GM11168 (cell line): ENCODE data around the gene SIRPA.

Experiments
- in situ Hi-C: fragments of 300-500 bp; cut with MboI; formaldehyde crosslinking; loops from one replicate; pipeline ENCODE4 v1.12.0; 2022; ENCODE audit warnings: low sequenced_read_pairs; ENCODE audit not compliant: unreplicated experiment

SIRPA gene

DNA sequence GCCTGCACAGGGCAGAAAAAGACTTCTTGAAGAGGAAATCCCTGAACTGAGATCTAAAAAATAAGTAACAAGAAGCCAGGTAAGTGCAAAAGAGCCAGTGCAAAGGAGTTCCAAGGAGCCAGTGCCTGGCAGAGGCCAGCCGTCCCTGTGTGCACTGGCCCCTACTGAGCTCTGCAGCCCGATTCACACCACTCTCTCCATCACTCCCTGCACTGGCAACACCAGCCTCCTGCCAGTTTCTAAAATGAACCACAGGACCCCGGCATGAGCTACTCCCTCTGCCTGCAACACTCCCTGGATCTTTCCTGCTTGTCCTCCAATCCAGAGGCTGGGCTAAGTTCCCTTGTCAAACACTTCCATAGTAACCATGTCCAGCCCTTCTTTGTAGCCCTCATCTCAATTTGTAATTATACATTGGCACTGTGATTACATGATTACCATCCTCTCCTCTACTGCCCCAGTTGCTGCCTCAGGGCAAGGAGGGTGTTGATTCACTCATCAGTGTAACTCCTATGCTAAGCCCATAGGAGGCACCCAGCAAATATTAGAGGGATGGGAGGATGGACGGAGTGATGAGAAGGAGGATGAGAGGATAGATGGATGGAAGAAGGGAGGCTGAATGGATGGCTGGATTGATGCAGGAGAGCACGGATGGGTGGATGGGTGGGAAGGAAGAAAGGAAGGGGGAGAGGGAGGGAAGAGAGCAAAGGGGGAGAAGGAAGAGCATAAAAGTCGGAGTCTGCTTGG, 49.3 kb downstream of the SIRPA start:
- in situ Hi-C loops = no loop called here

DNA sequence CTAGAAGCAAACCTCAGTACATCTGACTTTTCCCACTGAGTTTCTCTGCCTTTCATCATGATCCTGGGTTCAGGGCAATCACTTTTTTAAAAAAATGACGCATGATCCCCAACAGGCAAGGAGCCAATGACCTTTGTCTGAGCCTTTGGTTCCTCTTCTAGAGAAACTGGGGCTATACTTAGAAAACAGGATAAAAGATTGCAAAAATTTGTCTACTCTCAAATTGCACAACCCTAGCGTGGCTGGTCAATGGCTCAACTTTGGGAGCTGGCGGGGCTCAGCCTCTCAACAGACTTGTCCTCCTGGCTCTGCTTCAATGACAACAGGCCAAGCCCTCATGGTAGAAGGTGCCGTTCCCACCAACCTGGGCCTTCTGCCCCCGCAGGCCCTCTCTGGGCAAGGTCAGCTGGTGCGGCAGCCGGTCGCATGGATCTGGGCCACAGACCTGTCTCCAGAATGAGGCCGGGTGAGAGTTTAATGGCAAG, 50.0 kb downstream of the SIRPA start:
- in situ Hi-C loops = no loop called here

DNA sequence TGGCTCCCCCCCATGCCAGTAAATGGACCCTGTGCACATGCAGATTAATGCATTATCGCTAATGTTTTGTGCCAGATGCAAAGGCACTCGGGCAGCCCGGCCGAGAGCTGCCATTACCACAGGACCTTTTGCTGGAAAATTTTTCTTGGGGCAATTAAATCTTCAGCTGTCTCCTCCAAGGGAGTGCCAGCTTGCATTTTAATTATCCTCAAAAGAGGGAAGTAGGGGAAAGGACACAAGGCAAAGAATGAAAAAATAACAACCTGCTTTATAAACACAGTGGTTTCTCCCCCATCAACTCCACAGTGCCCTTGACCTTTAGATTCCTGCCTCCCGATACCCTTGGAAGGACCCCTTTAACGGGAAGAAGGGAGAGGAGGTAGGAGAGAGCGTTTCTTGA, 50.5 kb downstream of the SIRPA start:
- in situ Hi-C loops = no loop called here

DNA sequence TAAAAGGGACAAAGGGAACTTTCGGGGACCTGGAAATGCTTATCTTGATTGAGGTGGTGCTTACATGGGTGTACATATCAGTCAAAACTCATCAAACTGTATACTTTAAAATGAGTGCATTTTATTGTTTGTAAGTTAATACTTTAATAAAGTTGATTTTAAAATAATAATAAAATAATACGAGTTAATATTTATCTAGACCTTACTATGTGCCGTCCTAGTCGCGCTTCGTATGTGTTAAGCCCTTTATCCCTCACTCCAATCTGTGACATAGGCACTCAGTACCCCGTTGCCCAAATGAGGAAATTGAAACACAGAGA, 51.2 kb downstream of the SIRPA start:
- in situ Hi-C loops = no loop called here

DNA sequence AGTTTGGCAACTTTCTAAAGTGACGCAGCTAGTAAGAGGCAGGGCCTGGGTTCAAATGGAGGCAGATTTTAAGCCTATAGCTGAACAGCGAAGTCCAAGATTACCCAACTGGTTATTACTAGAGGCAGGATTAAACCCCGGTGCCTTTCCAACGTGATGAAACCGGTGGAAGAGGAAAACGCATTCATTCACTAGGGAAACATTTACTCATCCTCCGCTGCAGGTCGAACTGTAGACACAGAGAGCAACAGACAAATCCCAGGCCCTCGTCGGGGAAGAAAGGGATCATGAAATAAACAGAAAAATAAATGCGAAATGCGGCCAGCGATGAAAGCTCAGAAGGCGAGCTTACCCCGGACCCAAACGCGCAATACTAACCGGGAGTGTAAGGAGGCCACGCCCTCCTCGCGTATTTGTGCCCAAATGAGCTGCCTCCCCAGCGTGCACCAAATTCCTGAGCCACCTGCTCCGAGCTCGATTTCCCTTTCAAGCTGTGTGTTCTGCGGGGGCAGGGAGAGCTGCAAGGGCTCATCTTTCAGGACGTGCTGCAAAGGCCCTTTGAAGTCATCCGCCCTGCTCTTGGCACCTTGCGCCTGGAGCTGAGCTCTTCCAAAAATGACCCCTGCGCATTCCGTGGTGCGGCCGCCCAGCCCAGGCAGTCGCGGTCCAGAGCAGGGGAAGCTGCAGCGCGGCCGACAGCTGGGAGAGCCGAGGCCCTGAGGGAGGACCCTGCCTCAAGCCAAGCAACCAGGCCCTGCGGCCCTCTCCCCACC, 51.7 kb downstream of the SIRPA start:
- in situ Hi-C loops = no loop called here

DNA sequence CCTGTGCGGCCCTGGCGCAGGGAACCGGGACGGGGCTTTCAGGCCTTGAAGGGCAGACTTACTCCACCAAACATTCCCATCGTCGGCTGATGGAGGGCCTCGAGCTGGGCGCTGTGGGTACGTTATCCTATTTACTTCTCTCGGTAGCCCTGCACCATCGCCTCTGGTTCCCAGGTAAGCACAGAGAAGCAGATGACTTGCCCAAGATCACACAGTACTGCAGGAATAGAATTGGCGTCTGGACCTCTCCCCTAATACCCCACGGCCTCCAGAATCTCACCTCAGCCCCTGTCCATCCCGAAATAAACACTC, 52.3 kb downstream of the SIRPA start:
- in situ Hi-C loops = no loop called here

DNA sequence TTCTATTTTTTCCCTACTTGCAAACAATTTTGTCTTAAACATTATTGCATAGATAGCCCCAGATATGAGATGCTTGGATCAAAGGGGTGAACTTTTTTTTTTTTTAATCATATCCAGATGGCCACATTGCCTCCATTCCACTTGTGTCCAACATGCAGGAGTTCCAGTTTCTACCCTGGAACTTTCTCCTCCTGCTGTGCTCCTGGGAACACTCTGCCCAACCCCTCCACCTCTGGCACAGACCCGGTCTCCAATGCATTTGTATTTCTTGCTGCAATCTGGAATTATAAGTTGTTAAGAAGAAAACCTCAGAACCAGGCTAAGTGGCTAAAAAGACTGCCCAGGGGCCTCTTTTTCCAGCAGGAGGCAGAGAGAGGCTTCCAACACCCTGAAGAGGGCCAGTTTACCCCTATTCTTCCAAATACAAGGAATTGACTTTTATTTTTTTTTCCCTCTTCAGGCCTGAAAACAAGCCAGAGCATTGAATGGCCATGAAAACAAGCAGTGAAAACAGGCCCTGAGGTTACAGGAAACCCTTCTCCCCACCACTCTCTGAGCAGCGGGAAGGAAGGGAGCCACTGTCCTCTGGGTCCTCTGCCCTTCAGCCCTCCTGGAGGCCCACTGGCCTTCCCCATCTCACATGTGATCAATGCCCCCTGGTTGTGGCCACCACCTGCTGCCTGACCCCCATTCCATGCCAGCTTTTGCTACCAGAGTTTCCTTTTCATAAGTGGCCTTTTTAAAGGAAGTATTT, 54.3 kb downstream of the SIRPA start:
- in situ Hi-C loops = no loop called here

DNA sequence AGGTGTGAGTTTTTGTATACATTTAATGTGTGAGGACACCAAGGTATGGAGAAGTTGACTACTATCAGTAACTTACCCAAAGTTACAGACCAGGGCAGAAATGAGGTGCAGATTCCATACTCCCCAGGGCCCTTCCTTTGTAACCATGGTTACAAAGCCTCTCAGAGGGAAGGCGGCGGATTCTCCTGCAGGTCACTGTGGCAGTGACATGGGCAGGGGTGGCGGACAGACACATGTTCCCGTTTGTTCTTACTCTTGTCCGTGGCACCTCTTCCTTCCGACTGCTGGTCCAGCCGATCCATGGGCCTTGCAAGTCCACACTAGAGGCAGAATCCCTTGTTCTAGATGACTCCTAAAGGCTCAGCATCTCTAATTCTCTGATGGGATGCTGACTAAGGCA, 55.6 kb downstream of the SIRPA start:
- in situ Hi-C loops = no loop called here

DNA sequence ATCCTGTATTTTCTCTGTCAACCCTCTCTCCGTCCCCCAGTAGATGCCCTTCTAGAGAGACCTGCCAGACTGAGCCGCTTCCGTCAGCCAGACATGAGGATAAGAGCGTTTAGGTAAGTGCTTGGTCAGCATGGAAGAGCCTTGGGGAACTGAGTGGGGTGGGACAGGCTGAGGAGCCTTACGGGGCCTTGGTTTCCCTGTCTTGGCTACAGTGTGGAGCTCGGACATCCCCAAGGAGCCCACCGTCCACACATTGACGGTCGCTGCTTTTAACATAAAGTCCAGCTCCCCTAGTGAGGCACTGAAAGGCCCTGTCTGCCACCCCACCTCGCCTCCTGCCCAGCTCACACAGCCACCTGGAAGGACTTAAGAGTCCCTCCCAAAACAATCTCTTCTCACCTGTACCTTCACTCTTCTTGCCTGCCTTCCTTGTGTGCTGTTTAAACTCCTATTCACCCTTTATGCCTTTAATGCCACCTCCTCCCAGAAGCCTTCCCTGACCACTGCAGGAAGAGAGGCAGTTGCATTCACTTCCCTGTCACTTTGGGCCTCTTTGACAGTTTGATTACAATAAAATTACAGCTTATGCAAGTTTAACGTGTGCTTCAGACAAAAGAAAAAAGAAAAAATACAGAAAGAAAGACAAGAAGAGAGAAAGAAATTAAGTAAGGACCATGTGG, 56.4 kb downstream of the SIRPA start:
- in situ Hi-C loops = no loop called here

DNA sequence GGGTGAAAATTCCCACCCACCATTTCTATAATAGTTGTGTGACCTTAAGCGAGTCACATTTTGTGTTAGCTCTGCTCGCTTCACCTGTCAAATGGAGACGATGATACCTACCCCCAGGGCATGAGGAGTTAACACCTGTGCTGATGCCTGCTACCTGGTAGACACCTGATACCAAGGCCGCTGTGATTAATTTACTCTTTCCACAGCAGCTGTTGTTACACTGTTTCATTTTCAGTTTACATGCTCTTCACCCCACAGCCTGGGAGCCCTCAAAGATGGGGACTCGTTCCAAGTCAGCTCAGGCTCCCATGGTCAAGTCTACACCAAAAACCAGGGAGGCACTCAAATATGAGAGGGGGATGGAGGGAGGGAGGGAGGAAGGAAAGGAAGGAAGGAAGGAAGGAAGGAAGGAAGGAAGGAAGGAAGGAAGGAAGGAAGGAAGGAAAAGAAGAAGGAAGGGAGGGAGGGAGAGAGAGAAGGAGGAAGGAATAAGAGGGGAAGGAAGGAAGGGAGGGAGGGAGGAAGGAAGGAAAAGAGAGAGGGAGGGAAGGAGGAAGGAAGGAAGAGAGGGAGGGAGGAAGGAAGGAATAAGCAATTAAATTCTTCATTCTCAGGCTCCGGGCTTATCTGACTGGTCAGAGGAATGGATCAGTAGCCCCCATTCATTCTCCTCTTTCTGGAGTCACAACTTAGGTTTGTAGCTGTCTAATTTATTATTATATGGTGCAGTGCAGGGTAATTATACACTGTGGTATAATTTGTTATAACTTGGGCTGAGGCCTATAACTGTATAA, 57.7 kb downstream of the SIRPA start:
- in situ Hi-C loops = no loop called here

DNA sequence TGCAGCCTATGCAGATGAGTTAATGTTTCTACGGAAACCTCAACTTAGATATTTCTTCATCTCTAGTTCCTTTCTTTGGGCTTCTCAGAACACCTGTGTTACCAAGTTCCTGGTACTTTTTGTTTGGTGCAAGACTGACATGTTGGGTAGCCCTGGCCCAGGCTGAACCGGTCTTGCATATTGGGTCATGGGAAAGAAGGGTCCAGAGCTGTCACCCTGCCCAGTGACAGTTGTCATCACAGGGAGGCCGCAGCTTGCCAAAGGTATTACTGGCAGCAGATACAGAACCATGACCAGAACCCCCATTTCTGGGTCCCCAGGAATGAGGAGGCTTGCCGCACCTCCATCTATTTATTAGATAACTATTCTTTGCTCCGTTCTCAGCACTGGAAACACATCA, 58.4 kb downstream of the SIRPA start:
- in situ Hi-C loops = no loop called here

DNA sequence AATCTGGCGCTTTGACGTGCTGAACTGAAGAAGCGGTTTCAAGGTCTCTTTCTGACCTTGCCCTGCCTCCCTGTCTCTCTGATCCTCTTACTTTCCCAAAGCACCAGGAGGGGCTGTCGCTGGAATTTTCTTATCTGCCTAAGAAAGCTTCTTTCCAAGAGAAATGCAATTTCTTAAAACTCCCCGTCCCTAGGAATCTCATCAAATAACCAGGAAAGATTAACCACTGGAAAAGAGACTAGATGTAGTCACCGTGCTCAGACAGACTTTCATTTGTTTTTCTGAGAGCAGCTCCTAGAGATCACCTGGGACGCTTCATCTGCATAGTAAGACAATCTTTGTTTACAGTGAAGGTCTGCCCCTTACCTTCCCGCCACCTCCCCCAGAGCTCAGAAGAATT, 60.0 kb downstream of the SIRPA start:
- in situ Hi-C loops = no loop called here

DNA sequence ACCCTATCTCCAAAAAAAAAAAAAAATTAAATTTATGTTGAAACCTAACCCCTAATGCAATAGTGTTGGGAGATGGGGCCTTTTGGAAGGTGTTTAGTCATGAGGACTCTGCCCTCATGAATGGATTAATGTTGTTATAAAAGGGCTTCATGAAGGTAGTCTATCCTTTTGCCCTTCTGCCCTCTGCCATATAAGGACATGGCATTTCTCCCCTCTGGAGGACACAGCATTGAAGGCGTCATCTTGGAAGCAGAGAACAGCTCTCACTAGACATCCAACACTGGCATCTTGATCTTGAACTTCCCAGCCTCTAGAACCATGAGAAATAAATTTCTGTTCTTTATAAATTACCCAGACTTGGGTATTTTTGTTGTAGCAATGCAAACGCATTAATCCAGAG, 63.2 kb downstream of the SIRPA start:
- in situ Hi-C loops = no loop called here

DNA sequence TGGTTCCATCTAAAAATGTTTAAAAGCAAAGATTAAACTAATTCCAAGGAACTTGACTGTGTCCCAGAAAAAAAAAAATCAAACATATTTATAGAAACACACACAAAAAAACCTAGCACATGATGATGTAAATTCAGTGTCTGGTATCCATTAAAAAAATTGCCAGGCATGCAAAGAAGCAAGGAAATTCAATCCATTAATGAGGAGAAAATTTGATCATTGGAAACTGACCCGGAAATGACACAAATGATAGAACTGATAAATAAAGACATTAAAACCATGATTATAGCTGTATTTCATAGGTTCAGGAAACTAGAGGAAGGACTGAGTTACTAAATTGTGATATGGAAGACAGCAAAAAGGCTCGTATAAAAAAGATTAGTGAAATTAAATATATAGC, 63.9 kb downstream of the SIRPA start:
- in situ Hi-C loops = no loop called here

DNA sequence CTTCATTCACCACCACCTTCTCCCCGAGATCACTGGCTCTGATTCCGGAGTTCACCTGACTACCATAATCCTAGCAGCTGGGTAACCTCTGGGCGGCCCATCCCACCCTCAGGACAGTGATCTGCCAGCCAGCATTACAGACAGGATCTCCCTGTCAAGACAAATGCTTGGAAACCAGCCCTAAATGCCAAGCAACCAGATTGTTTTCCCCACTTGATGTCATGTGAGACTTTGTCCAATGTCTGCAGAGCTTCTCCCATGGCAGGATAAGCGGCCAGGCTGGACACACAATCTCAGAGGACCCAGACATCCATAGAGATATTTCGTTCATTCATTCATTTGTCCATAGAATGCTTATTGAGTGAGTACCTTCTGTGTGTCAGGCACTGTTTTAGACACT, 66.2 kb downstream of the SIRPA start:
- in situ Hi-C loops = no loop called here

DNA sequence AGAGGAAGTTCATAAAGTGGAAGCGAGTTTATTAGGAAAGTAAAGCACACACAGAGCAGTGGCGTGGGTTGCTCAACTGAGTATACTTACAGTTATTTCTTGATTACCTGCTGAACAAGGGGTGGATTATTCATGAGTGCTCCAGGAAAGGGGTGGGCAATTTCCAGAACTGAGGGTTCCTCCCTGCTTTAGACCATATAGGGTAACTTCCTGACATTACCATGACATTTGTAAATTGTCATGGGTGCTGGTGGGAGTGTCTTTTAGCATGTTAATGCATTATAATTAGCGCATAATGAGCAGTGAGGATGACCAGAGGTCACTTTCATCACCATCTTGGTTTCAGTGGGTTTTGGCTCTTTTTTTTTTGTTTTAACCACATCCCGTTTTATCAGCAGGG, 68.9 kb downstream of the SIRPA start:
- in situ Hi-C loops = no loop called here

DNA sequence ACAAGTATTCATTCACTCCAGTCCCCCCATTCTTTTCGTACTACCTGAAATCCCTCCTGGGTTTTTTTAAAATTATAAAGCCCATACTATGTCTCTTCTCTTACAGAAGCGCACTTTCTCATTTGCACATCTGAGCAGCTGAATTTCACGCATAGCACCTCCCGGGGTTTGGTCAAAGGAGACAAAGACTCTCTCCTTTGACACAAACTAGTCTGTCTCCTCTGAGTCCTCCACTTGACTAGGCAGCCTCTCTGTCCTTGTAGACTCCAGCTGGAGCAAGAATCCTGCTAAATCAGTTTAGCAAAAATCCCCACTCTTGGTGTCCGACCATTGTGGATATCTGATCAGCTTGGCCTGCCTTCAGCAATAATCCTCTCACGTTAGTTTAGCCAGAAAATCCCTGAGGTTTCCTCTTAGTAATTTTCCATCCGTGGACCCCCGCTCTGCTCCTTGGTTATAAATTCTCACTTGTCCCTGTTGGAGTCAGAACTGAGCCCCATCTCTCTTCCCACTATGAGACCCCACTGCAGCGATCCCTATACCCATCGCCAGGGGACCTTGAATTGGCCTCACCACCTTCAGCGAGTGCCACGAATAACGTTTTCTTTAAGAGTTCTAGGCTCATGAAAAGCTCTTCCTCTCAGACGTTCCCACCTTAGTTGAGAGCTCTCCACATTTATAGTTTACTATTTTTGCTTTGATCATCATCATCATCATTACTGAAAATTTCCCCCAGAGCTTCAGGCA, 69.6 kb downstream of the SIRPA start:
- in situ Hi-C loops = no loop called here

DNA sequence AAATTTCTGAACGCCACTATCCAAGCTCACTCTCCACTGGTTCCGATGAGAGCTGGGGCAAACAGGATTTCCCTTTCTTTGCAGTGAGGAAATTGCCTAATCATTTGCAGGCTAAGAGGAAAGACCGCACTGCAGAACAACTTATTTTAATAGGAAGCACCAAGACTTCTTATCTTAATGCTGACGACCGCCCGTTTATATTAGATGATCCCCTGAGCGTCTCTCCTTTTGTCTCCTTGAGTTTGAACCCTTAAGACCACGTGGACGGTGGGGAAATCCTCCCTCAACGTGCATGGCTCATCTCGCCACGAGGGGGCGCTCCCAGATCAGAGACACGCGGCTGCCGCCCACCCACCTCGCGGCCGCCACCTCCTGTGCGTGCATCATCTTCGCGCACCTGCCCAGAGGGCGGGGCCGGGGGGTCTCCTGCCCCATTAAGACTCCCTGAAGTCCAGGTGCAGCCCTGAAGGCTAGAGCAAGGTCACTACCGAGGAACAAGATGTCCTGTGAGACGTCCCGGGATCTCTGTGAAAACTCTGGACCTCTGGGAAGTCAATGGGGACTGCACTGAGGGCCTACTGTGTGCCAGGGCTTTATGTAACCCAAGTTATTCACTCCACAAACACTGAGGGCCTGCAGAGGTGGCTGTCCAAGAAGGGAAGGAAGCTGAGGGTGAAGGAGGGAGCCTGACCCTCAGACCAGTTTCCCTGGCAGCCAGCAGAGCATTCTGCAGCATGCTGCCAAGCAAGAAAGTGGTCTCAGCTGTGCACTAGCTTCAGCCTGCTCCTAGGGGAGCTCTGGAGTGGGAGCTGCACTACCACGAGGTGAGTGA, 70.5 kb downstream of the SIRPA start:
- in situ Hi-C loops = no loop called here

DNA sequence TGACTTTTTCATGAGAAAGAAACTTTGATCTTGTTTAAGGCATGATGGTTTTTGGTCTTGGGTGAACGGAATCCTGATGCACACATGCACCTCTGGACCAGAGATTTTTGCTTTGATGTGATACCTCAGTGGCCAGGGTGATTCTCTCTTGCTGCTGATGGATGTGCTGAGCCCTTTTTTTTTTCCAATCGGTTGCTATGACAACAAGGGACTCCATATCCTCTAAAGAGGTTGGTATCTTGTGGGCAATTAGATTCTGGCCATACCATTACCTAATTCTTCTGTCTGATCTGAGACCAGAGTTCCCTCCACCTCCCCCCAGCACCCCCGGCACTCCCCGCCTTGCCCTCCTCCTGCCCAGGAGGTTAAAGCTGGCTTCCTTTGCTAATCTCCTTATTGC, 73.8 kb downstream of the SIRPA start:
- in situ Hi-C loops = no loop called here
